Karpas-422 (cell line): ENCODE data around the gene PIEZO1. TPM values are rescaled to one million over a fixed set of nuclear protein-coding genes. Genes with fewer than 3 reads are reported as not detected.

Experiments used
- DNase-seq: peaks from one replicate; pipeline ENCODE4 v3.0.0-alpha.2; 2015
- H2AFZ ChIP-seq: fragments of 200-600 bp; sonication (generic); 2 replicates; pipeline ENCODE4 v1.6.1; 2014; ENCODE audit warnings: antibody characterized with exemption, low read length, mixed read lengths
- H3K27ac ChIP-seq: fragments of 200-600 bp; sonication (generic); 2 replicates; pipeline ENCODE4 v1.5.1; 2014; ENCODE audit warnings: mild to moderate bottlenecking, low read length, moderate library complexity
- H3K27me3 ChIP-seq: fragments of 200-600 bp; sonication (generic); 2 replicates; pipeline ENCODE4 v1.6.1; 2014; ENCODE audit warnings: low read length, mixed read lengths
- H3K36me3 ChIP-seq: fragments of 200-600 bp; sonication (generic); 2 replicates; pipeline ENCODE4 v1.6.1; 2014; ENCODE audit warnings: low read length, mixed read lengths; ENCODE audit not compliant: insufficient read depth
- H3K4me1 ChIP-seq: fragments of 200-600 bp; sonication (generic); 2 replicates; pipeline ENCODE4 v1.6.1; 2014; ENCODE audit warnings: mild to moderate bottlenecking, low read length, mixed read lengths
- H3K4me2 ChIP-seq: fragments of 200-600 bp; sonication (generic); 2 replicates; pipeline ENCODE4 v1.6.1; 2014; ENCODE audit warnings: low read length, low read depth, mild to moderate bottlenecking; ENCODE audit not compliant: poor library complexity, severe bottlenecking
- H3K4me3 ChIP-seq: fragments of 200-600 bp; sonication (generic); 2 replicates; pipeline ENCODE4 v1.5.1; 2014; ENCODE audit warnings: mild to moderate bottlenecking, antibody characterized with exemption, low read length, mixed read lengths
- H3K79me2 ChIP-seq: fragments of 200-600 bp; sonication (generic); 2 replicates; pipeline ENCODE4 v1.6.1; 2014; ENCODE audit warnings: mild to moderate bottlenecking, low read length, mixed read lengths
- H3K9ac ChIP-seq: fragments of 200-600 bp; sonication (generic); 2 replicates; pipeline ENCODE4 v1.6.0; 2014; ENCODE audit warnings: low read length
- H3K9me2 ChIP-seq: fragments of 200-600 bp; sonication (generic), shearing (Covaris generic); replicated peaks from 2 replicates; pipeline ENCODE4 v1.6.0; 2014; ENCODE audit warnings: mild to moderate bottlenecking, low read length, moderate library complexity; ENCODE audit not compliant: insufficient read depth
- H3K9me3 ChIP-seq: fragments of 300-700, 200-600 bp; sonication (generic); 2 replicates; pipeline ENCODE4 v1.6.1; 2014; ENCODE audit warnings: low read length, mixed read lengths
- H4K20me1 ChIP-seq: fragments of 200-600 bp; sonication (generic); 2 replicates; pipeline ENCODE4 v1.6.1; 2014; ENCODE audit warnings: mild to moderate bottlenecking, antibody characterized with exemption, low read length, low read depth; ENCODE audit not compliant: insufficient read depth
- total RNA-seq: library from RNA; depleted of rRNA; stranded (reverse); fragments of >200 nt; shearing (Covaris generic); gene quantifications from 2 replicates; pipeline ENCODE4 v1.2.3, GENCODE V29; 2014; ENCODE audit warnings: low replicate concordance

The PIEZO1 gene
- total RNA-seq, 1 experiment from 2014 or later = 1.8 TPM

- Histone ChIP-seq H3K4me2 (no peak overlapping the region), H4K20me1 (no peaks in the 10 kb centered on the region), H2AFZ (no peak overlapping the region), H3K9me2 (no peaks in the 10 kb centered on the region), H3K79me2 (no peaks in the 10 kb centered on the region), H3K27me3 (no peaks in the 10 kb centered on the region), H3K27ac (no peak overlapping the region), H3K9me3 (no peaks in the 10 kb centered on the region), H3K36me3 (no peaks in the 10 kb centered on the region), H3K9ac (no peak overlapping the region), H3K4me3 (no peak overlapping the region), H3K4me1 (peaks cover 3% of the 10 kb centered on the region)
- no peak for DNase-seq
Measured at GRCh38 chr16:88780142-88781062, 4.6 kb downstream of the PIEZO1 start.

GRCh38 chr16:88779406-88780141 lies 5.4 kb downstream of the PIEZO1 start:
- Histone ChIP-seq H3K4me2 (no peak overlapping the region), H2AFZ (no peak overlapping the region), H3K27ac (no peak overlapping the region), H3K4me3 (no peak overlapping the region), H3K4me1 (no peaks in the 10 kb centered on the region), H3K27me3 (no peaks in the 10 kb centered on the region), H3K9ac (no peak overlapping the region), H3K9me3 (no peaks in the 10 kb centered on the region), H3K79me2 (no peaks in the 10 kb centered on the region), H3K36me3 (no peaks in the 10 kb centered on the region), H3K9me2 (no peaks in the 10 kb centered on the region), H4K20me1 (no peaks in the 10 kb centered on the region)
- DNase-seq = no peak

- H3K36me3 ChIP-seq = no peaks in the 10 kb centered on the region
- H3K79me2 ChIP-seq = no peaks in the 10 kb centered on the region
- no peaks in the 10 kb centered on the region for H3K9me2 ChIP-seq
- H3K4me2 ChIP-seq = no peak overlapping the region
- H3K27ac ChIP-seq = no peak overlapping the region
- H2AFZ ChIP-seq = no peak overlapping the region
- no peak overlapping the region for H3K9ac ChIP-seq
- no peaks in the 10 kb centered on the region for H3K27me3 ChIP-seq
- H3K4me1 ChIP-seq = no peaks in the 10 kb centered on the region
- no peaks in the 10 kb centered on the region for H4K20me1 ChIP-seq
- no peaks in the 10 kb centered on the region for H3K9me3 ChIP-seq
- no peak overlapping the region for H3K4me3 ChIP-seq
- DNase-seq = no peak
Measured at GRCh38 chr16:88778541-88779065, 6.4 kb downstream of the PIEZO1 start.

DNA sequence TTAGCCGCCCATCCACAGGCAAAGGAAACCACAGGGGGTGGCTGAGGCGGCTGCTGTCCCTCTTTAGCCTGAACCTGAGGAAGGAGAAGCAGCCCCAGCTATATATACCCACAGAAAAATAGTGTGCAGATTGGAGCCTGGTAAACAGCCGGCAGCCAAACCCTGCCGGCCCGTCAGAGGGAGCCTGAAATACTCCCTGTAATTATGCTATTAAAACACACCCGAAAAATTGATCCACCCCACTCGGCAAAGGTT lies 6.8 kb downstream of the PIEZO1 start:
- H3K79me2 ChIP-seq = no peaks in the 10 kb centered on the region
- H3K4me2 ChIP-seq = no peak overlapping the region
- H4K20me1 ChIP-seq = no peaks in the 10 kb centered on the region
- H3K4me1 ChIP-seq = no peaks in the 10 kb centered on the region
- H3K9ac ChIP-seq = no peak overlapping the region
- no peaks in the 10 kb centered on the region for H3K27me3 ChIP-seq
- no peak overlapping the region for H2AFZ ChIP-seq
- H3K9me3 ChIP-seq = no peaks in the 10 kb centered on the region
- no peak for DNase-seq
- no peak overlapping the region for H3K27ac ChIP-seq
- no peak overlapping the region for H3K4me3 ChIP-seq
- H3K36me3 ChIP-seq = no peaks in the 10 kb centered on the region
- no peaks in the 10 kb centered on the region for H3K9me2 ChIP-seq

DNA sequence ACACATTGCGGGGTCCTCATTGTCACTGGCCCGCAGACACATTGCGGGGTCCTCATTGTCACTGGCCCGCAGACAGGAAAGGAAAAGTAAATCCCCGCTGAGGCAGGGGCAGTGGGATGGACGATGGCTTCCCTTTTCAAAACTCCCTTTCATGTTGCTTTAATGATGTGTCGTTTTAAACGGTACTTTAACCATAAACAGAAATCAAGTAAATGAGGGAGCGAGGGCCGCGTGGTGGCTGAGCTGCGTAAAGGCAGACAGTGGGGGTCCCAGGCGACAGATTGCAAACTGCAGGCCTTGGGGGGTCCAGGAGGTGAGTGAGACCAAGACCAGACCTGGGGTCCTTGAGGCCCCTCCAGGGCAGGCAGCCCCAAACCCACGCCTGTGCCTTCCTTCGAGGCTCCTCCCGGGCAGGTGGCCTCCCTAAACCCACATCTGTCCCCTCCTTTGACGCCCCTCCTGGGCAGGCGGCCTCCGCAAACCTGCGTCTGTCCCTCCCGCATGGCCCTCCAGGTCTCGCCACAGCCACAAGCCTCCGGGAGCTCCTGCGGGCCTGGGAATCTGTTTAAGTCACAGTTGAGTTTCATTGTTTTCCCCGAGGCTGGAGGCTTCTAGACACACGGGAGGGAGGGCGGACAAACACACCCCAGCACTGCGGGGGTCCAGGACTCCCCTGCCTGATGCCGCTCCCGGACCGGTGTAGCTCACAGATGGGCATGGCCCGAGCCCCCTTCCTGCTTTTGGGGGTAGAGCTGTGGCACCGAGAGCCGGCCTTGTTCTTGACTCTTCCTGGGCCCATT lies 7.3 kb downstream of the PIEZO1 start:
- Histone ChIP-seq H2AFZ (no peak overlapping the region), H3K4me1 (no peaks in the 10 kb centered on the region), H3K9me2 (no peaks in the 10 kb centered on the region), H3K27me3 (no peaks in the 10 kb centered on the region), H3K79me2 (no peaks in the 10 kb centered on the region), H3K9ac (no peak overlapping the region), H3K9me3 (no peaks in the 10 kb centered on the region), H4K20me1 (no peaks in the 10 kb centered on the region), H3K4me3 (no peak overlapping the region), H3K27ac (no peak overlapping the region), H3K36me3 (no peaks in the 10 kb centered on the region), H3K4me2 (no peak overlapping the region)
- no peak for DNase-seq

- H3K9me3 ChIP-seq = no peaks in the 10 kb centered on the region
- H3K36me3 ChIP-seq = no peaks in the 10 kb centered on the region
- no peaks in the 10 kb centered on the region for H3K79me2 ChIP-seq
- H2AFZ ChIP-seq = no peak overlapping the region
- no peak for DNase-seq
- H3K4me3 ChIP-seq = no peak overlapping the region
- peaks cover 3% of the 10 kb centered on the region for H3K4me1 ChIP-seq
- no peak overlapping the region for H3K4me2 ChIP-seq
- no peaks in the 10 kb centered on the region for H3K27me3 ChIP-seq
- H3K27ac ChIP-seq = no peak overlapping the region
- H3K9me2 ChIP-seq = no peaks in the 10 kb centered on the region
- H4K20me1 ChIP-seq = no peaks in the 10 kb centered on the region
- H3K9ac ChIP-seq = no peak overlapping the region
Measured at GRCh38 chr16:88775825-88776224, 9.2 kb downstream of the PIEZO1 start.

- peaks cover 10% of the 10 kb centered on the region for H3K4me1 ChIP-seq
- H3K27ac ChIP-seq = no peak overlapping the region
- H3K79me2 ChIP-seq = no peaks in the 10 kb centered on the region
- H3K27me3 ChIP-seq = no peaks in the 10 kb centered on the region
- no peaks in the 10 kb centered on the region for H3K9me3 ChIP-seq
- 0 out of 2 replicates have a peak, but pooled peaks cover 5% of the 10 kb centered on the region for H4K20me1 ChIP-seq
- no peak overlapping the region for H3K4me2 ChIP-seq
- H3K9me2 ChIP-seq = no peaks in the 10 kb centered on the region
- DNase-seq = no peak
- no peak overlapping the region for H2AFZ ChIP-seq
- H3K9ac ChIP-seq = no peak overlapping the region
- H3K4me3 ChIP-seq = no peak overlapping the region
- H3K36me3 ChIP-seq = no peaks in the 10 kb centered on the region
Measured at GRCh38 chr16:88774544-88775393, 10.3 kb downstream of the PIEZO1 start.
